SK-N-SH treated with all-trans-retinoic acid at 6 μM for 48 hours (cell line): Measurements from ENCODE around the gene SLC36A4.

ENCODE experiments used
- ATAC-seq: fragments of 200-7000 bp; cut with Tn5 transposase; 3 replicates; pipeline ENCODE4 v1.9.1; 2020; ENCODE audit warnings: mild to moderate bottlenecking, moderate library complexity
- ARNTL ChIP-seq: fragments of 450-650 bp; formaldehyde crosslinking; IDR thresholded peaks from 2 replicates; pipeline ENCODE4 v1.5.0; 2020; ENCODE audit warnings: low read depth, mild to moderate bottlenecking, moderate library complexity, borderline replicate concordance
- BACH2 ChIP-seq: fragments of 250-450 bp; sonication (Bioruptor Pico); IDR thresholded peaks from 2 replicates; pipeline ENCODE4 v1.9.0; 2021; ENCODE audit warnings: mild to moderate bottlenecking, borderline replicate concordance
- CSDC2 ChIP-seq: fragments of 250-450 bp; sonication (Bioruptor Pico); IDR thresholded peaks from 2 replicates; pipeline ENCODE4 v1.5.0; 2020; ENCODE audit warnings: mild to moderate bottlenecking, moderate library complexity
- CSRNP3 ChIP-seq: fragments of 250-450 bp; sonication (Bioruptor Pico); IDR thresholded peaks from 2 replicates; pipeline ENCODE4 v1.5.1; 2021; ENCODE audit warnings: mild to moderate bottlenecking, moderate library complexity
- ESRRG ChIP-seq: fragments of 250-450 bp; sonication (Bioruptor Pico); IDR thresholded peaks from 2 replicates; pipeline ENCODE4 v1.6.1; 2021; ENCODE audit warnings: mild to moderate bottlenecking
- GLIS3 ChIP-seq: fragments of 250-450 bp; sonication (Bioruptor Pico); IDR thresholded peaks from 2 replicates; pipeline ENCODE4 v1.5.0; 2020; ENCODE audit warnings: mild to moderate bottlenecking, moderate library complexity
- ISL1 ChIP-seq: fragments of 250-450 bp; sonication (Bioruptor Pico); IDR thresholded peaks from 2 replicates; pipeline ENCODE4 v2.1.2; 2022; ENCODE audit warnings: mild to moderate bottlenecking, moderate library complexity
- PPARA ChIP-seq: fragments of 250-450 bp; sonication (Bioruptor Pico); IDR thresholded peaks from 2 replicates; pipeline ENCODE4 v1.5.0; 2020; ENCODE audit warnings: mild to moderate bottlenecking, borderline replicate concordance
- RARB ChIP-seq: fragments of 250-450 bp; sonication (Bioruptor Pico); IDR thresholded peaks from 2 replicates; pipeline ENCODE4 v1.8.0; 2021; ENCODE audit warnings: mild to moderate bottlenecking, moderate library complexity
- SNAI2 ChIP-seq: fragments of 250-450 bp; sonication (Bioruptor Pico); IDR thresholded peaks from 2 replicates; pipeline ENCODE4 v1.5.0; 2020; ENCODE audit warnings: mild to moderate bottlenecking, moderate library complexity
- TCF4 ChIP-seq: fragments of 250-450 bp; sonication (Bioruptor Pico); IDR thresholded peaks from 2 replicates; pipeline ENCODE4 v1.8.0; 2021; ENCODE audit warnings: mild to moderate bottlenecking, moderate library complexity, borderline replicate concordance
- TOX ChIP-seq: fragments of 250-450 bp; sonication (Bioruptor Pico); IDR thresholded peaks from 2 replicates; pipeline ENCODE4 v1.8.0; 2021; ENCODE audit warnings: mild to moderate bottlenecking, moderate library complexity, borderline replicate concordance
- TSHZ2 ChIP-seq: fragments of 250-450 bp; sonication (Bioruptor Pico); IDR thresholded peaks from 2 replicates; pipeline ENCODE4 v1.5.0; 2020; ENCODE audit warnings: mild to moderate bottlenecking, moderate library complexity
- ZC3H10 ChIP-seq: fragments of 250-450 bp; sonication (Bioruptor Pico); IDR thresholded peaks from 2 replicates; pipeline ENCODE4 v1.5.1; 2021; ENCODE audit warnings: mild to moderate bottlenecking, moderate library complexity
- ZFP3 ChIP-seq: fragments of 250-450 bp; sonication (Bioruptor Pico); IDR thresholded peaks from 2 replicates; pipeline ENCODE4 v1.5.0; 2020; ENCODE audit warnings: mild to moderate bottlenecking, moderate library complexity
- ZFP30 ChIP-seq: fragments of 450-650 bp; formaldehyde crosslinking; IDR thresholded peaks from 2 replicates; pipeline ENCODE4 v1.5.0; 2022; ENCODE audit warnings: mild to moderate bottlenecking, moderate library complexity
- ZNF565 ChIP-seq: fragments of 450-650 bp; formaldehyde crosslinking; conservative IDR thresholded peaks from 2 replicates; pipeline ENCODE4 v1.5.0; 2020; ENCODE audit warnings: low read depth, mild to moderate bottlenecking, moderate library complexity
- ZNF8 ChIP-seq: fragments of 450-650 bp; formaldehyde crosslinking; IDR thresholded peaks from 2 replicates; pipeline ENCODE4 v1.5.0; 2020; ENCODE audit warnings: mild to moderate bottlenecking, moderate library complexity
- TF ChIP-seq, protein P1 (sequence below): fragments of 250-450 bp; sonication (Bioruptor Pico); IDR thresholded peaks from 2 replicates; pipeline ENCODE4 v1.8.0; 2020; ENCODE audit warnings: mild to moderate bottlenecking, moderate library complexity, borderline replicate concordance
- TF ChIP-seq, protein P2 (sequence below): fragments of 250-450 bp; sonication (Bioruptor Pico); IDR thresholded peaks from 2 replicates; pipeline ENCODE4 v1.5.1; 2020; ENCODE audit warnings: low read depth, mild to moderate bottlenecking, moderate library complexity

Gene SLC36A4

GRCh38 chr11:93219440-93219839, 21.6 kb upstream of the SLC36A4 start:
- ATAC-seq = no peak
- TF ChIP-seq ZFP3 (CRISPR knock-in tag) (no peak), ISL1 (CRISPR knock-in tag) (no peak), ARNTL (no peak), ZC3H10 (no peak), BACH2 (CRISPR knock-in tag) (no peak), PPARA (CRISPR knock-in tag) (no peak), CSDC2 (no peak), ZFP30 (CRISPR knock-in tag) (no peak), CSRNP3 (CRISPR knock-in tag) (no peak), ZNF565 (CRISPR knock-in tag) (no peak), ZNF8 (CRISPR knock-in tag) (no peak), GLIS3 (CRISPR knock-in tag) (no peak), SNAI2 (CRISPR knock-in tag) (no peak)
- TF ChIP-seq, protein P1, sequence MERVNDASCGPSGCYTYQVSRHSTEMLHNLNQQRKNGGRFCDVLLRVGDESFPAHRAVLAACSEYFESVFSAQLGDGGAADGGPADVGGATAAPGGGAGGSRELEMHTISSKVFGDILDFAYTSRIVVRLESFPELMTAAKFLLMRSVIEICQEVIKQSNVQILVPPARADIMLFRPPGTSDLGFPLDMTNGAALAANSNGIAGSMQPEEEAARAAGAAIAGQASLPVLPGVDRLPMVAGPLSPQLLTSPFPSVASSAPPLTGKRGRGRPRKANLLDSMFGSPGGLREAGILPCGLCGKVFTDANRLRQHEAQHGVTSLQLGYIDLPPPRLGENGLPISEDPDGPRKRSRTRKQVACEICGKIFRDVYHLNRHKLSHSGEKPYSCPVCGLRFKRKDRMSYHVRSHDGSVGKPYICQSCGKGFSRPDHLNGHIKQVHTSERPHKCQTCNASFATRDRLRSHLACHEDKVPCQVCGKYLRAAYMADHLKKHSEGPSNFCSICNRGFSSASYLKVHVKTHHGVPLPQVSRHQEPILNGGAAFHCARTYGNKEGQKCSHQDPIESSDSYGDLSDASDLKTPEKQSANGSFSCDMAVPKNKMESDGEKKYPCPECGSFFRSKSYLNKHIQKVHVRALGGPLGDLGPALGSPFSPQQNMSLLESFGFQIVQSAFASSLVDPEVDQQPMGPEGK (CRISPR knock-in tag) = no peak
- TF ChIP-seq, protein P2, sequence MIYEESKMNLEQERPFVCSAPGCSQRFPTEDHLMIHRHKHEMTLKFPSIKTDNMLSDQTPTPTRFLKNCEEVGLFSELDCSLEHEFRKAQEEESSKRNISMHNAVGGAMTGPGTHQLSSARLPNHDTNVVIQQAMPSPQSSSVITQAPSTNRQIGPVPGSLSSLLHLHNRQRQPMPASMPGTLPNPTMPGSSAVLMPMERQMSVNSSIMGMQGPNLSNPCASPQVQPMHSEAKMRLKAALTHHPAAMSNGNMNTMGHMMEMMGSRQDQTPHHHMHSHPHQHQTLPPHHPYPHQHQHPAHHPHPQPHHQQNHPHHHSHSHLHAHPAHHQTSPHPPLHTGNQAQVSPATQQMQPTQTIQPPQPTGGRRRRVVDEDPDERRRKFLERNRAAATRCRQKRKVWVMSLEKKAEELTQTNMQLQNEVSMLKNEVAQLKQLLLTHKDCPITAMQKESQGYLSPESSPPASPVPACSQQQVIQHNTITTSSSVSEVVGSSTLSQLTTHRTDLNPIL (CRISPR knock-in tag) = no peak

DNA sequence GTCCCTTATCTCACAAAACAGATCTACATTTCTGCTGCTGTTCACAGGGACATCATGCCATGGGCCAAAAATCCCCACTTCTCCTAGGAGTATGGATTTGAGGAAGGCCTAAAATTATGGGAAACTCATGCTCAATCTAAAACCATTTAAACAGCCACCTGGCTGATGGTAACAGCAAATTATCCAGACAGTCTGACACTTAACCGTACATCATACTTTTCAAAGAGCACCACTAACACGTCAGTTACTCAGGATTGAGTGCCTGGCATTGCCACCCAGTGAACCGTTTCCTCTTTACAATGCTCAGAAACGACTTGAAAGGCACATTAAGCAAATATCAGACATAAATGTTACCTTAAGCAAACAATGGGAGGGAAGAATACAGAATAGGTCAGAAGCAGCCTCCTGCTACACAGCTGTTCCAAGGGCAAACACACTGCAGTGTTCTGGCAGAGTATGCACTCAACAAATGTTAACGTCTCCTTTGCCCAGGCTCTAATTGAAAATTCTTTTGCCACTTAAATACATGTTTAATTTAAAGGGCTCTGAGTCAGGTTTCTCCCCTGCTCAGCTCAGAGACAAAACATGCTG, 18.8 kb upstream of the SLC36A4 start:
- no peak for ATAC-seq
- TF ChIP-seq TOX (CRISPR knock-in tag) (no peak), ZFP3 (CRISPR knock-in tag) (no peak), CSRNP3 (CRISPR knock-in tag) (no peak), TSHZ2 (CRISPR knock-in tag) (no peak), PPARA (CRISPR knock-in tag) (no peak)

DNA sequence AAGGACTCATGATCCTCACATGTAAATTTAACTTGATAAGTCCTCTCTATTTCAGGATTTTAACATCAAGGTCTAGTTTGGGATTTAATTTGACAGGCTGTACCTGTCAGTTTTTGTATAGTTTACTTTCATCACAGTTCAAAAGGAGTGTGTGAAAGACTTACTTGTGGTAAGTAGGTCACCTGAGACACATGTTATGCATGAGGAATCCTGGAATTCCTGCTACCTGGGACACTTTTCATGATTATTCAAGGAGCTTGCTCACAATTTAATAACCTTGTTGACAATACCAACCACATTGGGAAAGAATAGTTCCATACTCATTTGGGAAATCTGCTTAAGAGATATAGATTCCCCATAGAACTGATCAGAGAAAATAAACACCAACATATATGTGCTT, 15.8 kb upstream of the SLC36A4 start:
- ATAC-seq = no peak
- TF ChIP-seq TCF4 (CRISPR knock-in tag) (no peak), GLIS3 (CRISPR knock-in tag) (no peak), TOX (CRISPR knock-in tag) (no peak), RARB (no peak), PPARA (CRISPR knock-in tag) (no peak), ISL1 (CRISPR knock-in tag) (no peak), ZFP30 (CRISPR knock-in tag) (no peak), SNAI2 (CRISPR knock-in tag) (no peak), ARNTL (no peak), ZFP3 (CRISPR knock-in tag) (no peak), ESRRG (no peak), BACH2 (CRISPR knock-in tag) (no peak), ZNF8 (CRISPR knock-in tag) (no peak), CSDC2 (no peak), TSHZ2 (CRISPR knock-in tag) (no peak)
- TF ChIP-seq, protein P1 (CRISPR knock-in tag) = no peak
- TF ChIP-seq, protein P2 (CRISPR knock-in tag) = no peak
- TF ChIP-seq, all 23 proteins: peak for 0
